Measurements from ENCODE around the gene CCDC86. TPM values are rescaled to one million over a fixed set of nuclear protein-coding genes. Genes with fewer than 3 reads are reported as not detected.

The CCDC86 gene
- total RNA-seq: 20.6 and 26.2 TPM in 2 replicates

GRCh38 chr11:60841797-60842667 is at the start of gene CCDC86:
Gene CCDC86, plus strand, starts transcription at chr11:60842113. Its CDS starts 12 bp downstream, at chr11:60842125.

GRCh38 chr11:60855726-60856633 is 14.1 kb downstream of the CCDC86 start, which contains the start of gene PTGDR2:
Gene PTGDR2, minus strand, starts transcription at chr11:60855950. Its CDS starts 2,228 bp downstream, at chr11:60853722.

GRCh38 chr11:60866911-60867870 is 25.3 kb downstream of the CCDC86 start, which contains the start of gene ZP1:
Gene ZP1, plus strand, starts transcription at chr11:60867542. Its CDS starts 20 bp downstream, at chr11:60867562.

Other genes starting within 250 kb of the CCDC86 start
- gene MS4A8, start 142.5 kb upstream of the CCDC86 start, total RNA-seq: not detected in 2 replicates
- not detected in 2 replicates for gene MS4A18, start 117.4 kb upstream of the CCDC86 start, total RNA-seq
- not detected in 2 replicates for gene MS4A15, start 85.2 kb upstream of the CCDC86 start, total RNA-seq
- not detected in 2 replicates for gene MS4A10, start 56.8 kb upstream of the CCDC86 start, total RNA-seq
- gene PTGDR2, start 13.8 kb downstream of the CCDC86 start, total RNA-seq: not detected in 2 replicates
- gene ZP1, start 25.4 kb downstream of the CCDC86 start, total RNA-seq: 0.18 and 0.81 TPM in 2 replicates
- gene PRPF19, start 64.5 kb downstream of the CCDC86 start, total RNA-seq: 48.6 and 52.4 TPM in 2 replicates
- gene TMEM109, start 72.0 kb downstream of the CCDC86 start, total RNA-seq: 70.6 and 77.4 TPM in 2 replicates
- gene TMEM132A, start 82.3 kb downstream of the CCDC86 start, total RNA-seq: 17.9 and 77.4 TPM in 2 replicates
- 7.6 and 16.0 TPM in 2 replicates for gene SLC15A3, start 110.1 kb downstream of the CCDC86 start, total RNA-seq
- gene CD6, start 129.6 kb downstream of the CCDC86 start, total RNA-seq: not detected in 2 replicates